GM21381 (cell line): Measurements from ENCODE around the gene SPATS2L.

Source experiments
- ATAC-seq: cut with Tn5 transposase; IDR thresholded peaks from one replicate; pipeline ENCODE4 v1.9.1; 2021; ENCODE audit warnings: mild to moderate bottlenecking, moderate library complexity; ENCODE audit not compliant: unreplicated experiment

SPATS2L gene

DNA sequence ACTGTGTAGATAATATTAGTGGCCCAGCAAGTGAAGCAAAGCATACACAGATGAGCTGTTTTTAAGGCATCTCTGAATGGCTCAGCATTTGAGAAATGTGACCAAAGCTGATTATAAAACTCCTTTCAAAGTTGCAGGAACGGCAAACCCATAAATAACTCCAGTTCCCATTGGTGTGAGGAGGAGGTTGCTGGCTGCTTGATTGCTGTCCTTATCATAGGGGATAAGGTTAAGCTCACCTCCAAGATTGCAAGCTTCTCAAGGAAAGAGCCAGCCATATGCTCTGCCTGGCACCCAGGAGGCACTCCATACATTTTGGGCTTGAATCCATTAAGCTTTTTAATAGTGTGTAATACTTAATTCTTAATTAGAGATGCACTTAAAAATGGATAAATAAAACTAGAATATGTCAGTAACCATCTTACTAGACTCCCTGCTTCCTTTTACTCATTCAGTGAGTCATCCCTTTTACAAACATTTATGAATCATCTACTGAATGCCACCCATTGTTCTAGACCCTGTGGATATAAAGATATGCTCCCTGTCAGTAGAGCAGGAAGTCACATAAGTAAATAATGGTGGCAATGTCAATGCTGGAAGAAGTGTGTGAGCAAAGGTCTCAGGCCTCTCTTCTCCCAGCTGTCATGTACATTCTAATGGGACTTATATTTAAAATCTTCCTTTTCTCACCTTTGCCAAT is 99.3 kb downstream of the SPATS2L start:
- no peak for ATAC-seq

DNA sequence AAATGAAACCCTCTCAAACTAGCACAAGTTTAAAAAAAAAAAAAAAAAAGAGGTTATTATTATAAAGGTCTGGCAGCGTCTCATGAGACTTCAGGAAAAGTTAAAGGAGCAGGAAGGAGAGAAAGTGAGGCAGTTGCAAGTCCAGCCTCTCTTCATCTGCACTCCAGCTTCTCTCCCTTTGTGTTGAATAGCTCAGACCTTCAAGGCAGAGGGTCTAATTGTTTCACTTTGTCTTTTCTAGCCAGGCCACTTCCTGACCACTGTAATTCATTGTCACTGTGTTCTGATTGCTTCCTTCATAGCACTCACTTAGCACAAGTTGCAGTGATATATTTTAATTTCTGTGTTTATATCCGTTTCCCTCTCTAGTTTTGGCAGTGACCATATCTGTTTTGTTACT is 99.9 kb downstream of the SPATS2L start:
- peak; percentile 73 for ATAC-seq

DNA sequence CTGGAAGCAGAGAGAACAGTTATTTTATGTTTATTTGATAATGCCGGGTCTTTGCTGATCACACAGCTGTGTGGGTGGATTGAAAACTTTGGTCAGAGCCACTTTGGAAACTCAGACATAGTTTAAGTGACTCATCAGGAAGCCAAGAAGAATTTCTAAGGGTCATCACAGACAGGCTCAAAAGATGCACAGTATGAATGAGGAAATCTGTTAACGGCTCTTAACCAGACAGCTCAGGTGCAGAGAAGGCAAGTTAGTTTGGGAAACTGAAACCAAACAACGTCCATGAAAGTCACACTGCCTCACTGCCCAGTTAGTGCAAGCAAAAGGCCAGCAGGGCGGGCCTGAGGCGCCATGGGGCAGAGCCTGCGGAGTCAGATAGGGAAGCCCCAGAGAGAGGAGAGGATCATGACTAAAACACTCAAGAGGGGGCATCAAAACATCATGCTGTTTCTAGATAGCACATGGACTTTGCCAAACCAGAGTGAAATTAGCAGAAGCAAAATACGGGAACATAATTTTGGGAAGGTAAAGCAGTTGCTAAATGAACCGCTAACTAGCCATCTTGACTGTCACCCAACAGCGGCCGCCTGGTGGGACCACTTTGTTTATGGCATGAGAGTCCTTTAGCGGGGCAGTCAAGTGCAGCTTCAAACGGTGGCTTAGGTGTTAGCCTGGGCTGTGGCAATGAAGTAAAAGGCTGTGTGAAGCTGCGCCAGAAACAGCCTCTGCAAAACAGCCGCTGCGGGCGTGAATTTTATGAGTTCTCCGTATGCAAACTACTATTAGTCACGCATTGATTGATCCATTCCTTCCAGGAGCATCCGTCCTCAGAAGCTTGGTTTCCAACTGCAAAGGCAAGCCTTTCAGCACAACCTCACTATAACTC is 102.2 kb downstream of the SPATS2L start:
- ATAC-seq = no peak

DNA sequence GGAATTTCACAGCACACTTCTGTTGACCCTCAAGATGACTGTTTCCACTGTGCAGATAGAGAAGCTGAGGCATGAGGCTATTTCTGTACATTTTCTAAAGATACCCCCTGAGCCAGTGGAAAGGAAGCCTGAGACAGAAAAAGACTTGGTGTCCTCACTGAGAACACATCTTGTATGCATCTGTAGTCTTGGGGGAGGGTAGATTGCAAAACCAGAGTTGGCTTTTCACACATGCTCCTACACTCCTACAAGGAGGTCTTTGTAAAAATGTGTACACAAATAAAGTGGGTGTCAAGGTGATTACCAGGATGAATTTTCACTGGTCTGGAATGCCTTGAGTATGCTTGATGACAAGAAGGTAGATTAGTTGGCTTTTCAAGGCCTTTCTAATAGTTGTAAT is 105.3 kb downstream of the SPATS2L start:
- ATAC-seq = no peak

DNA sequence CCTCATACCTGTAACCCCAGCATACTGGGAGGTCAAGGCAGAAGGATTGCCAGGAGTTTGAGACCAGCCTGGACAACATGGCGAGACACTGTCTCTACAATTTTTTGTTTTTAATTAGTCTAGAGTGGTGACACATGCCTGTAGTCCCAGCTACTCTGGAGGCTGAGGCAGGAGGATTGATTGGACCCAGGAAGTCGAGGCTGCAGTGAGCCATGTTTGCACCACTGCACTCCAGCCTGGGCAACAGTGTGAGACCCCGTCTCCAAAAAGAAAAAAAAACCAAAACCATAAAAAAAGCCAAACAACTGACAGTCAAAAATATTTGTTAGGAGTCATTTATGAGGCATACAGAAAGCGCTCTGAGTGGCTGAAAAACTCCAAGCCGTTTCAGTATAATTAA is 107.9 kb downstream of the SPATS2L start:
- no peak for ATAC-seq

GRCh38 chr2:200415455-200415854 is 109.0 kb downstream of the SPATS2L start:
- no peak for ATAC-seq

DNA sequence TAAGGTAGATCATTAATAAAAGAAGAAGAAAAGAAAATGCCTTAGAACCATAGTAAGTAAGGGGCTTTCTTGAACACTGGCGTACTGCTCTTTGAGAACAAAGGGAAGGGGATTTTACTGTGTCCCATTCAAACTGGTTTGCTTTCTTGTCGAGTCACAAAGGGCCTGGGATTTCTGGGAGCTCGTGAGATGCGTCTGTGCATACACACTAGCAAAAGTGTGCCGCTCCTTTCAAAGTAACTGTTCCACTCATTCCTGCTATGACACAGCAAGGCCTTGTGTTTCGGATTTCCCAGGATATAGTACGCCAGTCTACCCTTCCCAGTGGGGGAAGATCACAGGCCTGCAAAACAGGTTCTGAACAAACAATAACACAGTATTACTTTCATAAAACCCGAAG is 110.4 kb downstream of the SPATS2L start:
- ATAC-seq = no peak

- no peak for ATAC-seq
These were observed 110.9 kb downstream of the SPATS2L start for GRCh38 chr2:200417366-200417765.

GRCh38 chr2:200418399-200418798 is 111.9 kb downstream of the SPATS2L start:
- ATAC-seq = no peak

GRCh38 chr2:200419325-200419724 is 112.8 kb downstream of the SPATS2L start:
- ATAC-seq = no peak

DNA sequence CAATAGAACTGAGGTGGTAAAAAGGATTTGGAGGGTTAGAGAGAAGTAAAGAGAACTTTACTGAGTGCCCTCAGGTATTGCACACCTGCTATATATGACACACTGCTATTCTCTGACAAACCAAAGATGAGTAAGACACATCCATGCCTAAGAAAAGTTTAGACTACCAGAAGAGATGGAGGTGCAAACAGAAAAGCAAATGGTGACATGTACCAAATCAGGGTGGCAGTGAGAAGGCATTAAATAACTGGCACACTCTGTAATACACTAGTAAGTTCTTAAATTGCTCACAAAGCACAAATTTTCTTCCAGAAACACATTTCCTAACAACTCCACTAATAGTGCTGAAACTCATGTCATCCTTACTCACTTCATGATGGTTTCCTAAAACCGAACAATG is 114.8 kb downstream of the SPATS2L start:
- ATAC-seq = no peak

- ATAC-seq = no peak
These were observed 115.6 kb downstream of the SPATS2L start for GRCh38 chr2:200422071-200422470.

- ATAC-seq = no peak
These were observed 116.2 kb downstream of the SPATS2L start for GRCh38 chr2:200422532-200423261.

- no peak for ATAC-seq
These were observed 117.0 kb downstream of the SPATS2L start for GRCh38 chr2:200423541-200423940.

DNA sequence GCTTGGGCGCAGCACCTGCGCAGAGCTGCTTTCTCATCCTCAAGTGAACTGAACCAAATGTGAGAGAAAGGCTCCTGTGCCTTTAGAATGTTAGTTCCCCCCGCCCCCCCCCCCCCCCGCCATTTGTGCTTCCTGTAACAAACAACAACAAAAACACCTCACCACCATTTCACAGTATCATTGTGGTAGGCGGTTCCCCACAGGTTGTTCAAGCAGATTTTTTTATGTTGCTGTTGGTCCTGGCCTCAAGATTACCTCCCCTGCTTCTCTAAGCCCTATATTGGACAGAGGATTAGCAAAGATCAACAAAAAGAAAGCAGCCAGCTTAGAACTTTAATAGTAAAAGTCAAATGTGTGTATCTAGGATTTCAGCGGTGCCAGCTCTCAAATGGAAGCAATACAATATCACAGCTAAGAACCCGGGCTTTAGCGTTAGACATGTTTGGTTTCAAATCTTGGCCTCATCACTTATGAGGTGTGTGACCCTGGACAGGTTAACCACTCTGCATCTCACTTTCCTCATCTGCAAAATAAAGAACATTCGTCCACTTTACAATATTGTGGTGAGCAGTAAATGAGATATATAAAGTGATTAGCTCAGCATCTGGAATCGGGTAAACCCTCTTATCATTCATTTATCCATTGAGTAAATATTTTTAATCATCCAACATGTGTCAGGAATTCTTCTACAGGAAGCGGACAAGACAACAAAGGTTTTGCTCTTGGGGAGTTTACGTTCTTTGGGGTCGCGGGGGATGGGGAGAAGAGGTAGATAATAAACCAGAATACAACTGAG is 118.7 kb downstream of the SPATS2L start:
- ATAC-seq = no peak

- no peak for ATAC-seq
These were observed 120.3 kb downstream of the SPATS2L start for GRCh38 chr2:200426754-200427153.

DNA sequence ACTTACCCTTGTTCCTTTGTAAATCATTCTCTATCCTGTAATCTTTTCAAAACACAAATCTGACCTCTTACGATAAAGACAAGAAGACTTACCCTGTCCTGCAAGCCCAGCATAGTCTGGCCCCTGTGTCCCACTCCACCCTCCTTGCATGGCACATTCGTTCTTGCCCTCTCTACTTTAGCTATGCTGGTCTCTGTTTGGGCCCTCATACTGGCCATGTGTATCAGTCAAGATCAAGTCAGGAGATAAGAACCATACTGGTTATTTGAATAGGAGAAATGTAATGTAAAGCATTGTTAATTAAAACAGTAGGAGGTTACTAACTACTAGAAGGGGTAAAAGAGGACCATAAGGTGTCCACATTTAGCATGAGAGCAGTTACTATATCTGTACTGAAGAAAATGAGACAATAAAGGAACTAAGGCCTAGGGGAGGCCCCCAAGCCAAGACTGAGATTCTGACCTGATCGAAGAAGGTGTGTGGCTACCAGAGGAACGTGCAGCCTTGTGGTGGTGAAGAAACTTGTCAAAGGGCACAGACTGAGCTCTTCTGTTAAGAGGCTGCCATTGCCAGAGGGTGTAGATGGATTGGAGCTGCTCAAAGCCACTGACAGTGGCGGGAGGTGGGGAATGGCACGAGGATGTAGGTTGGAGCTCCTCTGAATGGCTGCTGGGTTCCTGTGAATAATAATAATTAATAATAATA is 122.6 kb downstream of the SPATS2L start:
- peak; percentile 71 for ATAC-seq

DNA sequence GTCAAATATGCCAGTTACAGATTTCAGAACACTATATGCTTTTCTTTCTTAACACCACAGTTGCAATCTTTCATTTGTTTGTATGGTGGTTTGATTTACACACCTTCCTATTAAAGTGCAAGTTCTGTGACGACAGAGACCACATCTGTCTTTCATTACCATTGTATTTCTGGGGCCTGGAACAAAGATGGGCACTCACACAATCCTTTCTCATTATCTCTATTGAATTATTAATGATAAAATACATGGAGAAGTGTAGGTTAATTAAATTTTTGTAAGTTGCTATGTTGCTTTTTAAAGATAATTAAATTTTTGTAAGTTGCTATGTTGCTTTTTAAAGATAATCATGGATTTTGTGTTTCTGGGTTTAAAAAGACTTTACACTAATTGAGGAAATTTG is 123.5 kb downstream of the SPATS2L start:
- no peak for ATAC-seq

DNA sequence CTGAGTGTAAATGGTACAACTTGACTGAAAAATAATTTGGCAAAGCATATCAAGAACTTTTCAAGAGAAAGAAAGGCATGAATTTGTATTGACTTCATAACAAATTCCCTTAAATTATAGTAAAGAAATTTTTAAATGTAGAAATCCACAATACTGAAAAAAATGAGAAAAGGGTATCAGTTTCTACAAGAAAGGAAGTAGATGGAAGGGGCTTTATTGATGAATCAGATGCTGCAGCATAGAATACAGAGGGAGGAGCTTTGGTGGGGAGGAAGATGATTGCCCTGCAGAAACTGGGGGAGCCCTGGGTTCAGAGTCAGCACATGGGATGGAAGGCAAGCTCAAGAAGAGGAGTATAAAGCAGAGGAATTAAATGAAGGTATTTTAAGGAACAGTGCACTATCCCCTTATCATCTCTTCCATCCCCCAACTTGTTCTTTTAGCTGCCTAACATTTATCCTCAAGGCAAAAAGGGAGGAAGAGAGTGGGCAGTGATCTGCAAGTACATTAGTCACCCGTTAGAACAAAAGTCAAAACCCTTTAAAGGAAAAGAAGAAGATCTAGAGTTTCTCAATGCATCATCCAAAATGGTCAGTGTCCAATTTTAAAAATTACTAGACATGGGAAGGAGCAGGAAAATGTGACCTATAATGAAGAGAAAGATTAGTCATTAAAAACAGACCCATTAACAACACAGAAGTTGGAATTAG is 125.7 kb downstream of the SPATS2L start:
- ATAC-seq = no peak

GRCh38 chr2:200435379-200435778 is 128.9 kb downstream of the SPATS2L start:
- ATAC-seq = no peak
